ENCODE results near the gene GCN1.

Gene GCN1

GRCh38 chr12:120116792-120117651 is 77.5 kb downstream of the GCN1 start (continued):
- TF ChIP-seq YY2 (tag by site-specific recombination; IDR thresholded peaks at IDR 0.05) (no peak), ZNF169 (tag by site-specific recombination; IDR thresholded peaks at IDR 0.05) (no peak), ZNF785 (tag by site-specific recombination; IDR thresholded peaks at IDR 0.05) (no peak), ZNF596 (tag by site-specific recombination; IDR thresholded peaks at IDR 0.05) (no peak), CTCF (tag by site-specific recombination; IDR thresholded peaks at IDR 0.05) (no peak), ZFP69B (tag by site-specific recombination; IDR thresholded peaks at IDR 0.05) (no peak), ZNF133 (tag by site-specific recombination; IDR thresholded peaks at IDR 0.05) (no peak), BCL6B (tag by site-specific recombination; IDR thresholded peaks at IDR 0.05) (no peak), ZNF473 (tag by site-specific recombination; IDR thresholded peaks at IDR 0.05) (no peak), ZNF561 (tag by site-specific recombination; IDR thresholded peaks at IDR 0.05; ENCODE audit: borderline replicate concordance) (0 out of 2 replicates have a peak, but pooled peaks have one; percentile 32), ZNF214 (tag by site-specific recombination; IDR thresholded peaks at IDR 0.05; ENCODE audit: borderline replicate concordance) (no peak), ZNF157 (tag by site-specific recombination; IDR thresholded peaks at IDR 0.05) (no peak), ZNF335 (tag by site-specific recombination; conservative IDR thresholded peaks at IDR 0.05) (peak; percentile 66), ZNF580 (tag by site-specific recombination; IDR thresholded peaks at IDR 0.05) (0 out of 2 replicates have a peak, but pooled peaks have one; percentile 30), ZNF639 (tag by site-specific recombination; IDR thresholded peaks at IDR 0.05) (no peak), ZNF350 (tag by site-specific recombination; IDR thresholded peaks at IDR 0.05) (no peak), SETDB1 (IDR thresholded peaks at IDR 0.05; ENCODE audit: insufficient read length, low read length) (no peak), ZNF175 (tag by site-specific recombination; IDR thresholded peaks at IDR 0.05) (no peak), HOXD13 (CRISPR knock-in tag; IDR thresholded peaks at IDR 0.05; ENCODE audit: borderline replicate concordance) (no peak), ZNF530 (tag by site-specific recombination; IDR thresholded peaks at IDR 0.05; ENCODE audit: low read depth) (no peak), ZNF843 (tag by site-specific recombination; IDR thresholded peaks at IDR 0.05) (no peak), ZNF645 (tag by site-specific recombination; IDR thresholded peaks at IDR 0.05) (no peak), KLF16 (tag by site-specific recombination; IDR thresholded peaks at IDR 0.05) (peak; percentile 79), ZNF792 (tag by site-specific recombination; IDR thresholded peaks at IDR 0.05) (no peak), ZNF202 (tag by site-specific recombination; IDR thresholded peaks at IDR 0.05; ENCODE audit: borderline replicate concordance) (no peak), ZNF658 (tag by site-specific recombination; IDR thresholded peaks at IDR 0.05) (no peak), REST (tag by site-specific recombination; IDR thresholded peaks at IDR 0.05) (peak; percentile 25; the same call in 1 of the 2 replicates), ZBTB21 (tag by site-specific recombination; IDR thresholded peaks at IDR 0.05) (no peak), MZF1 (tag by site-specific recombination; IDR thresholded peaks at IDR 0.05; ENCODE audit: borderline replicate concordance) (no peak)
